GM10266 (cell line): ENCODE data around the gene CCDC116.

Experiments
- DNase-seq: peaks from one replicate; pipeline ENCODE4 v3.0.0; 2012; ENCODE audit errors: extremely low spot score
- TF ChIP-seq, protein P1 (sequence below): IDR thresholded peaks from 2 replicates; pipeline ENCODE4 v1.5.1; 2012; ENCODE audit warnings: mild to moderate bottlenecking, low read depth; ENCODE audit not compliant: control insufficient read depth, insufficient read depth; ENCODE audit errors: missing control alignments

The CCDC116 gene

DNA sequence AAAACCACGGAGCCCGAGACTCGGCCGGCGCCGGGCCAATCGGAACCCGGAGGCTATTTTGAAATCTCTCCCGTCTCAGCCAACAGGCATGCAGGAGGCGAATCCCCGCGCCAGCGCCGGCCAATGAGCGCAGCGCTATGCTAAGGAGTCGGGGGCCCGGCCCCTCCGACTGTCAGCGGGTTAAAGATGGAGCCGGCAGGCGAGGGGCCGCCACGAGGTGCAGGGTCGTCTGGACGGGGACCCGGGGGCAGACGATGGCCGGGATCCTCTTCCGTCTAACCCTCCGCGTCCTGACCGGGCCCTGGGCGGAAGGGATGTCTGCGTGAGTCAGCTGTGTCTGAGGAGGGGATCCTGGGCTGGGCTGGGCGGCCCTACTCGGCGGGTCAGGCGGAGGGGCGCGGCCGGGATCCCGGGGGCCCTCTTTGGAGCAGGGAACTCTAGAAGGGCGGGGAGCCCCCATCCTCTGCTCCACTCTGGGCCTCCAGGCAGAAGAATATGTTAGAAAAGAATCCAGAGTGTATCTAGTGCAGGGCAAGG is 19.5 kb downstream of the CCDC116 start:
- DNase-seq = peak; percentile 93
- TF ChIP-seq, protein P1, sequence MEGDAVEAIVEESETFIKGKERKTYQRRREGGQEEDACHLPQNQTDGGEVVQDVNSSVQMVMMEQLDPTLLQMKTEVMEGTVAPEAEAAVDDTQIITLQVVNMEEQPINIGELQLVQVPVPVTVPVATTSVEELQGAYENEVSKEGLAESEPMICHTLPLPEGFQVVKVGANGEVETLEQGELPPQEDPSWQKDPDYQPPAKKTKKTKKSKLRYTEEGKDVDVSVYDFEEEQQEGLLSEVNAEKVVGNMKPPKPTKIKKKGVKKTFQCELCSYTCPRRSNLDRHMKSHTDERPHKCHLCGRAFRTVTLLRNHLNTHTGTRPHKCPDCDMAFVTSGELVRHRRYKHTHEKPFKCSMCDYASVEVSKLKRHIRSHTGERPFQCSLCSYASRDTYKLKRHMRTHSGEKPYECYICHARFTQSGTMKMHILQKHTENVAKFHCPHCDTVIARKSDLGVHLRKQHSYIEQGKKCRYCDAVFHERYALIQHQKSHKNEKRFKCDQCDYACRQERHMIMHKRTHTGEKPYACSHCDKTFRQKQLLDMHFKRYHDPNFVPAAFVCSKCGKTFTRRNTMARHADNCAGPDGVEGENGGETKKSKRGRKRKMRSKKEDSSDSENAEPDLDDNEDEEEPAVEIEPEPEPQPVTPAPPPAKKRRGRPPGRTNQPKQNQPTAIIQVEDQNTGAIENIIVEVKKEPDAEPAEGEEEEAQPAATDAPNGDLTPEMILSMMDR = no peak

DNA sequence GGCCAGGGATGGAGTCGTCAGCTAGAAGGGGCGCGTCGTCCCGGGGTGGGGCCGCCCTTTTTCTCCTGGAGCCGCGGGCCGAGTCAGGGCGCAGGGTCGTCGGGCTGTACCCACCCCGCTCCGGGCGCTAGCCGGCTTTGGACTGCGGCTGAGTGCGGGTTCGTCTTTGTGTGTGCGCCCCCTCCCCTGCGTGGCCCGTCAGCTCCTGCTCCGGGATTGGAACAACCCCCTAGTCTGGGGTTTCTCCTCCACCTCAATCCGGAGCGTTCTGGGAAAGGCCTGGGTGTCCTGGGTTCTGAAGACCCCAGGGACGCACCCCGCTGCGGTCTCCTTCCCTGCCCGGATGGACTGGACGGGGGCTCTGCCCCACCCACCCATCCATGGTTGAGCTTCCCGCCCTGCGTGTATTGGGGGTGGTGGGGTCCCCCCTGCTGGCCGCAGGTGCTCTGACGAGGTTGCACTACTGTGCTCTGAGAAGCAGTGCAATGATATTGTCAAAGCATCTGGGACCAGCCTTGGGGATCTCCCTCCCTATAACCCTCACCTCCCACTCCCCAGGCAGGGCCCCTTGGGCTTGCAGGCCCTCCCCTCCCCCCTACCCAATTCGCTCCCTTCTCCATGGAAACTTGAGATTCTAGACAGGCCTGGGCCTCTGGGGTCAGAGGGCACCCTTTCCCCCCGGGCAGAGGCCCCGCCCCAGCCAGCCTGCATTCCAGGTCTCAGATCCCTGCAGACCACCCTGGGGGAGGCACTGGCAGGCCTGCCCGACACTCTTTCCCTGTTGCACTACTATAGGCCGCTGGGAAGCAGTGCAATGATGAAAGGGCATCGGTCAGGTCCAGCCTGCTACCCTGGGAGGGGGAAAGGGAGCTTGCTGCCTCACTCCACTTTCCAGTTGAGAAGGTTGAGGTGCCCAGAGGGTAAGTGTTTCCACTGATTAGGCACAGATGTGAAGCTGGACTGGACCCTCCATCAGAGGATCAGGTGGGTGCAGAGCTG is 20.3 kb downstream of the CCDC116 start:
- TF ChIP-seq, protein P1 = no peak

GRCh38 chr22:21657020-21657359 is 24.4 kb downstream of the CCDC116 start:
- TF ChIP-seq, protein P1 = no peak
- no peak for DNase-seq

More for the DNA sequence above, 20.3 kb downstream of the CCDC116 start:
- DNase-seq = no peak

DNA sequence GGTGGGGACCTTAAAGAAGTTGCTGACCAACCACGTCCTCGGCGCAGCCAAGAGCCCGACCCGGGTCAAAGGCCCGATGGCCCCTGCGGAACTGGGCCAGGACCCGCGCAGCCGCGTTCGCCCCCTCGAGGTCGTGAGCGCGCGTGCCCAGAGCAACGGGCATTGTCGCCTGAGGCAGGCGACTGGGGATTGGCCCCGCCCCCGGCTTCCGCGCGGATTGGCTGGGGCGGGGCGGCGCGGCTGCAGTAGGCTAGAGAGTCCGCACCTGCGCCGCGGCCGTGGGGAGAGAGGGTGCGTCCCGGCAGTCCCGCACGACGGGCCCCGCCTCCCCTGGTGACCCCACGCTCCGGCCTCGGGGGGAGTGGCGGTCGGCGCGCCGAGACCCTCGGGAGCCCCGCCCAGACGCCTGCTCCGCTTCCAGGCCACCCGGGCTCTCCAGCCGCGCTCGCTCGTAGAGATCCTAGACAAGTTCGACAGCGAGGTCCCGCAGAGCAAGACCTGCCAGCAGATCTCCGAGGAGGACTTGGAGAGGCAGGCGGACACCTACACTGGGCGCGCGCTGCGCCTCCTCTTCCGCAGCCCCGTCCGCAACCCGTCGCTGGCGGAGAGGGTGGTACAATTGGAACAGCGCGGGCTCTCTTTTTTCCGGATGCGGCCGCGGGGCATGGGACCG is 24.9 kb downstream of the CCDC116 start:
- DNase-seq = peak; percentile 96
- TF ChIP-seq, protein P1 = peak; percentile 30

DNA sequence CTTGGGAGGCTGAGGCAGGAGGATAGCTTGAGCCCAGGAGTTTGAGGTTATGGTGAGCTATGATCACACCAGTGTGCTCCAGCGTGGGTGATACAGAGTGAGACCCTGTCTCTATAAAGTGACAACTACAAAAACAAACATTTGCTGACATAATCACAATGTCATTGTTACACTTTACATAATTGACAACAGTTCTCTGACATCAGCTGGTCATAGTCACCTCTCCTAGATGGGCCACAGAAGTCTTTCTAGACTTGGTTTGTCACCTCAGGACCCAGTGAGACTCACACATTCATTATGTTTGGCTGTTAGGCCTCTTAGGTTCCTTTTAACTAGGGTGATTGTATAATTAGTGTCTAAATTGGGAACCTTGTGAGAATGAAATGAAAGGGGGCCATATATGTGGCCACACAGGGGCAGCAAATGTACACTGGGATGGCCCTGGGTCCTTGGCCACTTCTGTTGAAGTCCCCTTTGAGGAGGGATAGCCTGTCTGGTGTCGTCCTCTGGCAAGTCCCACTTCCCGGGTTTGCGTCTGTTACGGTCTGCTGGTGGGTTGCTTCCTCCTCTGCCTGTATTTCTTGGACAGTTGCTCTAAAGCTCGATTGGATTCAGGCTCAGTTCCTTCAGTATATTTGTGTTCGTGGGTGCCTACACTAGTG is 27.4 kb downstream of the CCDC116 start:
- no peak for DNase-seq
- TF ChIP-seq, protein P1 = no peak

DNA sequence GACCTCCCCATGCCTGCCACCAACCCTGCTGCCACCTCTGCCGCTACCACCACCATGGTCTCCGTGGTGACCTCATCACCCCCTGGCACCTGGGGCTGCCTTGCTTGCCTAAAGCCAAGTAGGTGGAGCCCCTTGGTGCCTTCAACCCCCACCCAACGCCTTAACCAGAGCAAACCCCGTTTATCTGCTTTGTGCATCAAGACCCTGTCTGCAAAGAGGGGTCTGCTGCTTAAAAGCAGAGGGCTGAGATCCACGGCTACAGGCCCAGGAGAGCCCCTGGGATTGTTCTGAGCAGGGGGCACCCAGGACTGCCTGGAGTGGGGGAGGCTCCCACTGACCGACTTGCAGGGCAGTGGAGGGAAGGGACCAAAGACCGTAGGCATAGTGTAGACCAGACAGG is 28.3 kb downstream of the CCDC116 start:
- TF ChIP-seq, protein P1 = no peak
- no peak for DNase-seq
